PC-3 (cell line): ENCODE data around the gene SLC2A9. TPM values are rescaled to one million over a fixed set of nuclear protein-coding genes. Genes with fewer than 3 reads are reported as not detected.
A peak's percentile ranks its signal among the peaks of the same experiment; 100 is the strongest.

ENCODE experiments used
- ATAC-seq: fragments of 200-7000 bp; cut with Tn5 transposase; 2 replicates; pipeline ENCODE4 v1.9.1; 2020; ENCODE audit warnings: mild to moderate bottlenecking, moderate library complexity
- BruUV-seq: library from RNA; stranded (reverse); fragments of 400-500 nt; replicated peaks from 2 replicates; lab custom pipeline; 2021; lab: Mats Ljungman, UMichigan
- CTCF ChIA-PET: fragments of 300-600 bp; sonication (Branson Sonifier 250); formaldehyde crosslinking; loops from one replicate; lab custom pipeline; 2022; ENCODE audit warnings: antibody characterized with exemption; lab: Charles Lee
- POLR2A ChIA-PET: fragments of 300-600 bp; sonication (Branson Sonifier 250); formaldehyde crosslinking; loops from one replicate; lab custom pipeline; 2022; ENCODE audit warnings: antibody characterized with exemption; ENCODE audit not compliant: unreplicated experiment; lab: Charles Lee
- DNase-seq: peaks from one replicate; pipeline ENCODE4 v3.0.0-alpha.2; 2015
- H2AFZ ChIP-seq: fragments of 300-600 bp; sonication (generic); 2 replicates; pipeline ENCODE4 v1.6.0; 2016; ENCODE audit warnings: antibody characterized with exemption, low read length
- H3F3A ChIP-seq: fragments of 300-600 bp; sonication (generic); one replicate; pipeline ENCODE4 v1.6.0; 2017; ENCODE audit warnings: antibody characterized with exemption, low read length, control low read depth, mild to moderate bottlenecking; ENCODE audit not compliant: unreplicated experiment
- H3K27ac ChIP-seq: fragments of 300-600 bp; sonication (generic); 2 replicates; pipeline ENCODE4 v1.5.1; 2016; ENCODE audit warnings: mild to moderate bottlenecking, low read length
- H3K27me3 ChIP-seq: fragments of 300-600 bp; sonication (generic); 2 replicates; pipeline ENCODE4 v1.6.1; 2016; ENCODE audit warnings: low read length, mixed read lengths
- H3K36me3 ChIP-seq: fragments of 300-600 bp; sonication (generic); 2 replicates; pipeline ENCODE4 v1.6.1; 2016; ENCODE audit warnings: low read depth, mixed run types, low read length, mixed read lengths
- H3K4me1 ChIP-seq: fragments of 300-600 bp; sonication (generic); 2 replicates; pipeline ENCODE4 v1.5.1; 2016; ENCODE audit warnings: low read length; ENCODE audit not compliant: insufficient read depth
- H3K4me2 ChIP-seq: fragments of 300-600 bp; sonication (generic); 2 replicates; pipeline ENCODE4 v1.6.0; 2016; ENCODE audit warnings: low read length
- H3K4me3 ChIP-seq: fragments of 300-600 bp; sonication (generic); 2 replicates; pipeline ENCODE4 v1.5.1; 2016; ENCODE audit warnings: mild to moderate bottlenecking, low read length, mixed read lengths
- H3K79me2 ChIP-seq: fragments of 300-600 bp; sonication (generic); 2 replicates; pipeline ENCODE4 v1.6.1; 2017; ENCODE audit warnings: low read length, mixed read lengths
- H3K9ac ChIP-seq: fragments of 300-600 bp; sonication (generic); 2 replicates; pipeline ENCODE4 v1.6.0; 2016; ENCODE audit warnings: mild to moderate bottlenecking, low read length
- H3K9me2 ChIP-seq: fragments of 300-600 bp; sonication (generic); replicated peaks from 2 replicates; pipeline ENCODE4 v1.6.1; 2016; ENCODE audit warnings: mixed run types, low read length, mixed read lengths
- H3K9me3 ChIP-seq: fragments of 300-600 bp; sonication (generic); 2 replicates; pipeline ENCODE4 v1.6.1; 2016; ENCODE audit warnings: low read length, mixed read lengths
- H4K20me1 ChIP-seq: fragments of 300-600 bp; sonication (generic); 2 replicates; pipeline ENCODE4 v1.6.1; 2016; ENCODE audit warnings: low read length, mixed read lengths
- EZH2 ChIP-seq: fragments of 300-600 bp; sonication (generic); IDR thresholded peaks from one replicate; pipeline ENCODE4 v1.6.1; 2017; ENCODE audit warnings: antibody characterized with exemption, mild to moderate bottlenecking, low read length; ENCODE audit not compliant: unreplicated experiment
- EZH2phosphoT487 ChIP-seq: fragments of 300-600 bp; sonication (generic); IDR thresholded peaks from 2 replicates; pipeline ENCODE4 v1.6.1; 2018; ENCODE audit warnings: mild to moderate bottlenecking, antibody characterized with exemption, low read length, borderline replicate concordance
- intact Hi-C: fragments of 100-400 bp; cut with micrococcal nuclease; formaldehyde crosslinking; loops from 2 replicates; pipeline ENCODE4 v1.9.0; 2023
- total RNA-seq: library from RNA; depleted of rRNA; stranded (reverse); fragments of >200 nt; gene quantifications from 2 replicates; pipeline ENCODE4 v1.2.3, GENCODE V29; 2014
- TF ChIP-seq, protein P1 (sequence below): fragments of 300-600 bp; sonication (generic); conservative IDR thresholded peaks from 2 replicates; pipeline ENCODE4 v1.5.1; 2017; ENCODE audit warnings: antibody characterized with exemption, low read depth, mild to moderate bottlenecking, low read length

Gene SLC2A9
- total RNA-seq, 1 experiment from 2014 or later = 0.11 TPM

DNA sequence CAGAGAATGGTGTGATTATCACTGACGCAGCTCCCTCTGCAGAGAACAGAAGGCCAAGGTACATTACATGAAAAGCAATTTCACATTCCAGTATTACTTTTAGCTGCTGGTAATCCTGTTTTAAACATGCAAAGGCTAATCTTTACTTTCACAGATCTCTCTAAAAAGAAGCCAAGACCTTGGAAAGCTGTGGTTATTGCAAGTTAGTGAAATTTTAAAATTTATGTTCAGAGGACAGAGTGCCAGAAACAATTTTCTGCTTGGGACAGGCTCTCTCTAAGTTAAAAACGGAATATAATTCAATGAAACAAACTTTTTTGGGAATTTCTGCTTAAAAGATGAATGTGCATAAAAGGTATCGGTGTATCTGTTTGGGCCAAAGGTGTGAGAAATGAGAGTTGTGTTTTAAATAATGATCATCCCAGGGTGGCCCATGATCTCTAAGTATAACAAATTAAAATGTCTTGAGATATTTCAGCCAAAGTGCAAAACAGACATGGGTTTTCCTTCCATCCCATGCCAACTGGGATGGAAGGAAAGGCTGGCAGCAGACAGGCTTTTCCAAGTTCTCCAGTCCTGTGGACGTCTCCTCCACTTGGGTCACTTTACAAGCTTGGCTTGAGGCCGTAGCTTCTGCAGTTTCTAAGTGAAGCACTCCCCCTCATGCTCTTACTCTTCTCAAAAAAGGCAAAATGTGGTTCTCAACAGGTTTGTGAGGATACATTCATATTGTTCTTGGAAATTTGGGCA lies 121.8 kb downstream of the SLC2A9 start:
- ChIA-PET CTCF (no interaction called here), POLR2A (no interaction called here)
- DNase-seq (no peak), ATAC-seq (no peak)
- H3K4me2 ChIP-seq = no peak overlapping the region
- no peaks in the 10 kb centered on the region for H4K20me1 ChIP-seq
- no TSS peak for BruUV-seq
- TF ChIP-seq, protein P1, sequence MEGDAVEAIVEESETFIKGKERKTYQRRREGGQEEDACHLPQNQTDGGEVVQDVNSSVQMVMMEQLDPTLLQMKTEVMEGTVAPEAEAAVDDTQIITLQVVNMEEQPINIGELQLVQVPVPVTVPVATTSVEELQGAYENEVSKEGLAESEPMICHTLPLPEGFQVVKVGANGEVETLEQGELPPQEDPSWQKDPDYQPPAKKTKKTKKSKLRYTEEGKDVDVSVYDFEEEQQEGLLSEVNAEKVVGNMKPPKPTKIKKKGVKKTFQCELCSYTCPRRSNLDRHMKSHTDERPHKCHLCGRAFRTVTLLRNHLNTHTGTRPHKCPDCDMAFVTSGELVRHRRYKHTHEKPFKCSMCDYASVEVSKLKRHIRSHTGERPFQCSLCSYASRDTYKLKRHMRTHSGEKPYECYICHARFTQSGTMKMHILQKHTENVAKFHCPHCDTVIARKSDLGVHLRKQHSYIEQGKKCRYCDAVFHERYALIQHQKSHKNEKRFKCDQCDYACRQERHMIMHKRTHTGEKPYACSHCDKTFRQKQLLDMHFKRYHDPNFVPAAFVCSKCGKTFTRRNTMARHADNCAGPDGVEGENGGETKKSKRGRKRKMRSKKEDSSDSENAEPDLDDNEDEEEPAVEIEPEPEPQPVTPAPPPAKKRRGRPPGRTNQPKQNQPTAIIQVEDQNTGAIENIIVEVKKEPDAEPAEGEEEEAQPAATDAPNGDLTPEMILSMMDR = no peak
- TF ChIP-seq EZH2 (no peak), EZH2phosphoT487 (no peak)
- H3F3A ChIP-seq = no peaks in the 10 kb centered on the region
- no peaks in the 10 kb centered on the region for H3K4me1 ChIP-seq
- no peak overlapping the region for H3K9ac ChIP-seq
- intact Hi-C loops = no loop called here
- H3K9me2 ChIP-seq = no peaks in the 10 kb centered on the region
- no peaks in the 10 kb centered on the region for H3K79me2 ChIP-seq
- no peak overlapping the region for H2AFZ ChIP-seq
- no peaks in the 10 kb centered on the region for H3K27me3 ChIP-seq
- H3K4me3 ChIP-seq = no peak overlapping the region
- H3K9me3 ChIP-seq = no peaks in the 10 kb centered on the region
- no peak overlapping the region for H3K27ac ChIP-seq
- H3K36me3 ChIP-seq = no peaks in the 10 kb centered on the region

DNA sequence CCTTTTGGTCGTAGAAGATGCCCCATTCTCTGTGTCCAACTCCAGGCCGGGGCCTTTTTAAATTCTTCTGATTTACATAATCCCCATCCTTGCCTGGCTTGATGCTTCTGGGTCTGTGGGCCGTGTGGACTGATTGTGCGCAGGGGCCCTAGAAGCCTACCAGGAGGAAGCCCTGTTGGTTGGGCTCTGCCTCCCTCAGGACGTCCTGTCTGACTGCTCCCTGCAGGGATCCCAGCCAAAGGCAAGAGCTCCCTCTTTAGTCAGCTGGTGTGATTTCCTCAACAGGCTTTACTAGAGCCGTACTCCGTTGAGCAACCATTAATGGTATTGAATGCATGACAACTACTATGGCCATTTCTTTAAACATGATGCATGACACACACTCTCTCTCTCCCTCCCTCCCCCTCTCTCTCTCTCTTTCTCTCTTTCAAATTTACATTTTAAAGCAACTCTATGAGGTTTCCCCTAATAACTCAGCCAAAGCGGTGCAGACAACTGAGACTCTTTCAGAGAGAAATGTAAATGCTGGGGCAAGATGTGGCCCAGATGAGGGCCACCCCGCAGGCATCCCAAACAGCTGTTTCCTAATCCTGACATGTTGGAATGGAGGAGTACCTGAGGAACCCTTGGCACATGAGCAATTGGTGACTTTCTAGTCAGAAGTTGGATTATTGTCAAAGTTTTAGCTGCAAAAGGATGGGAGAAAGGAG lies 122.5 kb downstream of the SLC2A9 start:
- ATAC-seq (no peak; the same call in 1 of the 2 replicates), DNase-seq (peak; percentile 35)
- no peaks in the 10 kb centered on the region for H3F3A ChIP-seq
- no peak overlapping the region for H3K27ac ChIP-seq
- H3K4me2 ChIP-seq = no peak overlapping the region
- POLR2A ChIA-PET = no interaction called here
- no peaks in the 10 kb centered on the region for H3K27me3 ChIP-seq
- H2AFZ ChIP-seq = no peak overlapping the region
- no peak overlapping the region for H3K9ac ChIP-seq
- TF ChIP-seq EZH2phosphoT487 (no peak), EZH2 (no peak)
- TF ChIP-seq, protein P1 = peak; percentile 28; the same call in 1 of the 2 replicates
- H3K4me1 ChIP-seq = no peaks in the 10 kb centered on the region
- H3K9me2 ChIP-seq = no peaks in the 10 kb centered on the region
- BruUV-seq = no TSS peak
- no peaks in the 10 kb centered on the region for H3K36me3 ChIP-seq
- H3K4me3 ChIP-seq = no peak overlapping the region
- CTCF ChIA-PET = no interaction called here
- H4K20me1 ChIP-seq = no peaks in the 10 kb centered on the region
- no peaks in the 10 kb centered on the region for H3K79me2 ChIP-seq
- intact Hi-C loops = no loop called here
- H3K9me3 ChIP-seq = no peaks in the 10 kb centered on the region

DNA sequence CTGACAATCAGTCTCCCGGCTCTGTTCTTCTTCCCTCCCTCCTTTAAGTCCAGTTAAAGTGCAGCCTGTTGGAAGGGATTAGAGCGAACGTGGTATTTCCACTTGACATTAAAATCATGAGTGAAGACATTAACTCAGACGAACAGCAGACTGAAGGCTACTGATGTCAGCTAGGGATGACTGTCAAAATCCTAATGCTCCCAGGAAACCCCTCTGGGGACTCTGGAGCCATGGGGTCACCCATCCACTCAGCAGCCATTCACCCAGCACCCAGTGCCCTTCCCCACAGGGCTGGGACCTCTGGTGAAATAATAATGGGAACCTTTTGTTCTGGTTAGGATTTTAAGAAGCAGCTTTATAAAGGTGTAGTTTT lies 126.0 kb downstream of the SLC2A9 start:
- no TSS peak for BruUV-seq
- Histone ChIP-seq H3K4me1 (no peaks in the 10 kb centered on the region), H2AFZ (no peak overlapping the region), H3K4me2 (no peak overlapping the region), H4K20me1 (no peaks in the 10 kb centered on the region), H3K27ac (no peak overlapping the region), H3K9me3 (no peaks in the 10 kb centered on the region), H3K27me3 (peaks cover 9% of the 10 kb centered on the region; the same call in 1 of the 2 replicates), H3K9me2 (no peaks in the 10 kb centered on the region), H3K36me3 (no peaks in the 10 kb centered on the region), H3K9ac (no peak overlapping the region), H3K79me2 (no peaks in the 10 kb centered on the region), H3K4me3 (no peak overlapping the region), H3F3A (no peaks in the 10 kb centered on the region)
- TF ChIP-seq EZH2 = no peak
- TF ChIP-seq EZH2phosphoT487 = no peak
- TF ChIP-seq, protein P1 = no peak
- ATAC-seq (no peak), DNase-seq (no peak)
- CTCF ChIA-PET = no interaction called here
- intact Hi-C loops = no loop called here
- POLR2A ChIA-PET = no interaction called here
